DMS 273 (cell line): ENCODE data around the gene GAB4.
"Not testable (repeated sequence)": the region's sequence is repeated elsewhere in the genome, so short reads cannot be mapped to it uniquely, and the experiment has no call there.

Experiments
- DNase-seq: peaks from one replicate; lab custom pipeline; 2025; ENCODE audit not compliant: unreplicated experiment; lab: John Stamatoyannopoulos, UW

Gene GAB4

GRCh38 chr22:16915701-16916100 lies 92.3 kb downstream of the GAB4 start:
- DNase-seq = no peak

GRCh38 chr22:16914911-16915310 lies 93.1 kb downstream of the GAB4 start:
- DNase-seq = not testable (repeated sequence)

- peak; percentile 11 for DNase-seq
Observed at GRCh38 chr22:16914006-16914405, 94.0 kb downstream of the GAB4 start.

- no peak for DNase-seq
Observed at GRCh38 chr22:16912281-16912680, 95.7 kb downstream of the GAB4 start.
